Ovary (tissue), 3 donors: ENCODE data around the gene CAB39.

Experiments used
- EP300 ChIP-seq: sonication (generic); formaldehyde crosslinking; IDR thresholded peaks from one replicate; pipeline ENCODE4 v1.6.1; 2017; ENCODE audit warnings: antibody characterized with exemption
- TF ChIP-seq, protein P1 (sequence below), 3 donors: fragments of 450-650 bp in 2 of 3; fragments of 200-600 bp in 1 of 3; IDR thresholded peaks; one replicate each; pipeline versions ENCODE4 v1.5.1 to v1.8.0; 2016 to 2022; ENCODE audit warnings: antibody characterized with exemption in 3 of 3, mild to moderate bottlenecking in 1 of 3
- donor health status: DM: no; HTN: no; CAD: no.

DNA sequence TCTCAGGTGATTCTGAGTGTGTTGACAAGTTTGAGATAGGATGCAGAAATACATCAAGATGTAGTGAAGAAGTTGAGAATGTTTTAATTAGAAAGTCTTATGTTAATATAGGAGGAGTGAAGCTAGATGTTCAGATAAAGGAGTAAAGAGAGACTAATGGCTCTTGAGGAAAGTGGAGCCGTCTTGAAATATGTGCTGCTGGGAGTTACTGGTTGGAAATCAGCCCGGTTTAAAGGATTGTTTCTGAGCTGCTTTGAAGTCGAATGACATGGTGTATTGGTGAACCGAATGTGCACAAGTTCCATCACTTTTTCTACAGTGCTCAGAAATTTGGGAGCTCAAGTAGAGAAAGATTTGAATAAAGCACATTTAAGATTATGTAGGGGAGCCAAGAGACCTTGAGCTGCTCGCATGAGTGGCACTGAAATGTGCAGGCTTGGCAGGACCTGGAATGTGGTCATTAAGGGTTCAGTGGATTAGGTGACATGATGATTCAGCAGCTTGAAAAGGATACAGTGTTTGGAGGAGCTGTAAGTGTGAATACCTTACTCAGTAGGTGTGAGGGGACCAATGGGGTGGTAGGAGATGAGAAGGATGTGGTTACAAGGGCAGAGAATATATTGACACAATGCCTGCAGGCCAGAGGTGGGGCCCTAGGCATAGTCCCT, 68.6 kb downstream of the CAB39 start:
- TF ChIP-seq, protein P1, sequence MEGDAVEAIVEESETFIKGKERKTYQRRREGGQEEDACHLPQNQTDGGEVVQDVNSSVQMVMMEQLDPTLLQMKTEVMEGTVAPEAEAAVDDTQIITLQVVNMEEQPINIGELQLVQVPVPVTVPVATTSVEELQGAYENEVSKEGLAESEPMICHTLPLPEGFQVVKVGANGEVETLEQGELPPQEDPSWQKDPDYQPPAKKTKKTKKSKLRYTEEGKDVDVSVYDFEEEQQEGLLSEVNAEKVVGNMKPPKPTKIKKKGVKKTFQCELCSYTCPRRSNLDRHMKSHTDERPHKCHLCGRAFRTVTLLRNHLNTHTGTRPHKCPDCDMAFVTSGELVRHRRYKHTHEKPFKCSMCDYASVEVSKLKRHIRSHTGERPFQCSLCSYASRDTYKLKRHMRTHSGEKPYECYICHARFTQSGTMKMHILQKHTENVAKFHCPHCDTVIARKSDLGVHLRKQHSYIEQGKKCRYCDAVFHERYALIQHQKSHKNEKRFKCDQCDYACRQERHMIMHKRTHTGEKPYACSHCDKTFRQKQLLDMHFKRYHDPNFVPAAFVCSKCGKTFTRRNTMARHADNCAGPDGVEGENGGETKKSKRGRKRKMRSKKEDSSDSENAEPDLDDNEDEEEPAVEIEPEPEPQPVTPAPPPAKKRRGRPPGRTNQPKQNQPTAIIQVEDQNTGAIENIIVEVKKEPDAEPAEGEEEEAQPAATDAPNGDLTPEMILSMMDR (IDR thresholded peaks at IDR 0.05), result no peak
- TF ChIP-seq EP300, result no peak
